H9 (cell line): ENCODE data around the gene SCN1B. TPM values are rescaled to one million over a fixed set of nuclear protein-coding genes. Genes with fewer than 3 reads are reported as not detected.

ENCODE experiments used
- DNase-seq: peaks from one replicate; pipeline ENCODE4 v3.0.0-alpha.2; 2017
- H2AFZ ChIP-seq: one replicate; pipeline ENCODE4 v1.6.1; 2013; ENCODE audit warnings: mild to moderate bottlenecking, low read length, control low read depth, moderate library complexity
- H2AK5ac ChIP-seq: 2 replicates; pipeline ENCODE4 v1.6.1; 2013; ENCODE audit warnings: low read length, control low read depth, mixed read lengths; ENCODE audit not compliant: insufficient read length
- H2BK120ac ChIP-seq: one replicate; pipeline ENCODE4 v1.6.1; 2013; ENCODE audit warnings: low read depth, mild to moderate bottlenecking, low read length, control low read depth, inconsistent platforms; ENCODE audit not compliant: poor library complexity, severe bottlenecking
- H2BK12ac ChIP-seq: 2 replicates; pipeline ENCODE4 v1.6.1; 2013; ENCODE audit warnings: low read length, control low read depth, mixed read lengths, low read depth; ENCODE audit not compliant: insufficient read length
- H2BK15ac ChIP-seq: 2 replicates; pipeline ENCODE4 v1.6.1; 2013; ENCODE audit warnings: low read depth, low read length, control low read depth
- H2BK20ac ChIP-seq: one replicate; pipeline ENCODE4 v1.6.1; 2013; ENCODE audit warnings: low read depth, mild to moderate bottlenecking, low read length, control low read depth, inconsistent platforms; ENCODE audit not compliant: poor library complexity, severe bottlenecking
- H2BK5ac ChIP-seq: 2 replicates; pipeline ENCODE4 v1.6.1; 2013; ENCODE audit warnings: low read length, control low read depth, mixed read lengths; ENCODE audit not compliant: insufficient read length
- H3K14ac ChIP-seq: 2 replicates; pipeline ENCODE4 v1.6.1; 2013; ENCODE audit warnings: low read length, control low read depth; ENCODE audit not compliant: insufficient read depth
- H3K18ac ChIP-seq: 2 replicates; pipeline ENCODE4 v1.6.1; 2013; ENCODE audit warnings: low read depth, mild to moderate bottlenecking, mixed read lengths, low read length, control low read depth; ENCODE audit not compliant: insufficient read length
- H3K23ac ChIP-seq: 2 replicates; pipeline ENCODE4 v1.6.1; 2013; ENCODE audit warnings: low read length, control low read depth, mixed read lengths, low read depth; ENCODE audit not compliant: insufficient read length
- H3K23me2 ChIP-seq: 2 replicates; pipeline ENCODE4 v1.6.1; 2013; ENCODE audit warnings: low read depth, mild to moderate bottlenecking, mixed read lengths, low read length, control low read depth; ENCODE audit not compliant: insufficient read length, poor library complexity, severe bottlenecking
- H3K27ac ChIP-seq: 2 replicates; pipeline ENCODE4 v1.5.1; 2013; ENCODE audit warnings: low read length, control low read depth, mixed read lengths, low read depth; ENCODE audit not compliant: insufficient read length
- H3K27me3 ChIP-seq: 2 replicates; pipeline ENCODE4 v1.6.1; 2013; ENCODE audit warnings: low read length, control low read depth, inconsistent platforms; ENCODE audit not compliant: insufficient read depth
- H3K4ac ChIP-seq: 2 replicates; pipeline ENCODE4 v1.6.1; 2013; ENCODE audit warnings: low read depth, mild to moderate bottlenecking, control low read depth, inconsistent platforms, low read length, moderate library complexity
- H3K4me1 ChIP-seq: 2 replicates; pipeline ENCODE4 v1.6.1; 2013; ENCODE audit warnings: low read length, control low read depth, inconsistent platforms; ENCODE audit not compliant: insufficient read depth
- H3K4me2 ChIP-seq: 2 replicates; pipeline ENCODE4 v1.6.1; 2013; ENCODE audit warnings: low read length, control low read depth, mixed read lengths; ENCODE audit not compliant: insufficient read length, insufficient read depth
- H3K56ac ChIP-seq: 2 replicates; pipeline ENCODE4 v1.6.1; 2013; ENCODE audit warnings: low read depth, mild to moderate bottlenecking, mixed read lengths, low read length, control low read depth; ENCODE audit not compliant: insufficient read length
- H3K79me1 ChIP-seq: 2 replicates; pipeline ENCODE4 v1.6.1; 2013; ENCODE audit warnings: low read depth, mild to moderate bottlenecking, moderate library complexity, low read length, control low read depth, inconsistent platforms; ENCODE audit not compliant: insufficient read depth, poor library complexity, severe bottlenecking
- H3K79me2 ChIP-seq: 2 replicates; pipeline ENCODE4 v1.6.1; 2013; ENCODE audit warnings: low read length, control low read depth, inconsistent platforms; ENCODE audit not compliant: insufficient read depth
- H3K9ac ChIP-seq: 2 replicates; pipeline ENCODE4 v1.6.1; 2013; ENCODE audit warnings: low read length, control low read depth, mixed read lengths; ENCODE audit not compliant: insufficient read length; ENCODE audit errors: extremely low read depth
- H3K9me3 ChIP-seq: one replicate; pipeline ENCODE4 v1.6.1; 2013; ENCODE audit warnings: low read depth, low read length, inconsistent platforms; ENCODE audit not compliant: control insufficient read depth
- H3T11ph ChIP-seq: one replicate; pipeline ENCODE4 v1.6.1; 2013; ENCODE audit warnings: mild to moderate bottlenecking, low read length, control low read depth, inconsistent platforms
- H4K20me1 ChIP-seq: one replicate; pipeline ENCODE4 v1.6.1; 2013; ENCODE audit not compliant: control insufficient read depth, insufficient read length, insufficient read depth
- H4K5ac ChIP-seq: 2 replicates; pipeline ENCODE4 v1.6.1; 2013; ENCODE audit warnings: low read depth, mild to moderate bottlenecking, mixed read lengths, low read length, control low read depth; ENCODE audit not compliant: insufficient read length
- H4K8ac ChIP-seq: replicated peaks from 2 replicates; pipeline ENCODE4 v1.6.1; 2013; ENCODE audit warnings: low read length, control low read depth, mixed read lengths, low read depth; ENCODE audit not compliant: insufficient read length
- H4K91ac ChIP-seq: 2 replicates; pipeline ENCODE4 v1.6.1; 2013; ENCODE audit warnings: low read depth, mild to moderate bottlenecking, moderate library complexity, mixed read lengths, low read length, control low read depth; ENCODE audit not compliant: insufficient read length
- H3K27ac Mint-ChIP-seq, 3 experiments: 2 replicates in 2 of 3; 3 replicates in 1 of 3; pipeline ENCODE4 v1.8.0; 2020 to 2021; ENCODE audit warnings: mixed read lengths in 3 of 3, mild to moderate bottlenecking in 1 of 3, moderate library complexity in 1 of 3
- H3K27me3 Mint-ChIP-seq: 2 replicates; pipeline ENCODE4 v1.8.0; 2021; ENCODE audit warnings: low read depth, mild to moderate bottlenecking, moderate library complexity, mixed read lengths
- H3K36me3 Mint-ChIP-seq, 3 experiments: 2 replicates in 2 of 3; 3 replicates in 1 of 3; pipeline ENCODE4 v1.8.0; 2020 to 2021; ENCODE audit warnings: low read depth in 3 of 3, mixed read lengths in 3 of 3; ENCODE audit not compliant: insufficient read depth in 1 of 3
- H3K4me1 Mint-ChIP-seq, 2 experiments: 2 replicates each; pipeline ENCODE4 v1.8.0; 2020; ENCODE audit warnings: mixed read lengths in 2 of 2
- H3K4me3 Mint-ChIP-seq, 2 experiments: 2 replicates in 1 of 2; 3 replicates in 1 of 2; pipeline ENCODE4 v1.8.0; 2020 to 2021; ENCODE audit warnings: mild to moderate bottlenecking in 2 of 2, mixed read lengths in 2 of 2, moderate library complexity in 1 of 2
- H3K9me3 Mint-ChIP-seq, 2 experiments: 2 replicates in 1 of 2; 3 replicates in 1 of 2; pipeline ENCODE4 v1.8.0; 2020; ENCODE audit warnings: mild to moderate bottlenecking in 2 of 2, mixed read lengths in 2 of 2, moderate library complexity in 1 of 2
- WGBS: extraction: QIAGEN DNeasy Blood & Tissue Kit; methylation state at CpG from one replicate; pipeline ENCODE4 v1.1.7; 2013; ENCODE audit warnings: missing lambda C conversion rate, low lambda C conversion rate, mixed read lengths; ENCODE audit not compliant: insufficient read length; ENCODE audit errors: extremely low coverage; 5-methylcytosine and 5-hydroxymethylcytosine counted together
- total RNA-seq: library from RNA; stranded (reverse); gene quantifications from 2 replicates; pipeline ENCODE4 v1.2.1, GENCODE V29; 2021
- TF ChIP-seq, protein P1 (sequence below): fragments of 200-600 bp; sonication (generic); conservative IDR thresholded peaks from 3 replicates; pipeline ENCODE4 v1.8.0; 2021; ENCODE audit warnings: antibody characterized with exemption, mild to moderate bottlenecking

SCN1B gene
- total RNA-seq, 1 experiment from 2014 or later, result 3.8 TPM

DNA sequence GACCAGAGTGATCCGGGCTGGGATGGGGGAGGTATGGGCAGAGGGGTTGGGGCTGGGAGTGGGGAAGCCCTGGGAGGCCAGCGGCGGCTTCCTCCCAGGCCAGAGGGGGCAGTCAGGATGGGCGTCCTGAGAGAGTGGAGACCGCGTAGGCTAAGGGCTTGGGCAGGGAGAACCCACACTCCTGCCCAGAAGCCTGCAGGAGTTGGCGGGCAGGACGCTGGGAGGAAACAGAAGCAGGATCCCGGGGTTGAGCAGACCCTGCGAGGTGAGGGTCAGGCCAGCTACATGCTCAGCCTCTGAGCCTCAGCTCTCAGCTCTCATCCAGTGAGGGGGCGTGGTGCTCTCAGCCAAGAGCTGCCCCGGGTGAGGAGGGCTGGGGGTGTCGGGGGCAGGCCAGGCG is 7.8 kb upstream of the SCN1B start:
- no peaks in the 10 kb centered on the region for H3K79me2 ChIP-seq
- no peak overlapping the region for H2BK15ac ChIP-seq
- H3K9me3 ChIP-seq, result no peaks in the 10 kb centered on the region
- no peaks in the 10 kb centered on the region for H4K20me1 ChIP-seq
- no peak overlapping the region for H3K23ac ChIP-seq
- H3K27me3 ChIP-seq, result no peaks in the 10 kb centered on the region
- H4K91ac ChIP-seq, result no peak overlapping the region
- TF ChIP-seq, protein P1, sequence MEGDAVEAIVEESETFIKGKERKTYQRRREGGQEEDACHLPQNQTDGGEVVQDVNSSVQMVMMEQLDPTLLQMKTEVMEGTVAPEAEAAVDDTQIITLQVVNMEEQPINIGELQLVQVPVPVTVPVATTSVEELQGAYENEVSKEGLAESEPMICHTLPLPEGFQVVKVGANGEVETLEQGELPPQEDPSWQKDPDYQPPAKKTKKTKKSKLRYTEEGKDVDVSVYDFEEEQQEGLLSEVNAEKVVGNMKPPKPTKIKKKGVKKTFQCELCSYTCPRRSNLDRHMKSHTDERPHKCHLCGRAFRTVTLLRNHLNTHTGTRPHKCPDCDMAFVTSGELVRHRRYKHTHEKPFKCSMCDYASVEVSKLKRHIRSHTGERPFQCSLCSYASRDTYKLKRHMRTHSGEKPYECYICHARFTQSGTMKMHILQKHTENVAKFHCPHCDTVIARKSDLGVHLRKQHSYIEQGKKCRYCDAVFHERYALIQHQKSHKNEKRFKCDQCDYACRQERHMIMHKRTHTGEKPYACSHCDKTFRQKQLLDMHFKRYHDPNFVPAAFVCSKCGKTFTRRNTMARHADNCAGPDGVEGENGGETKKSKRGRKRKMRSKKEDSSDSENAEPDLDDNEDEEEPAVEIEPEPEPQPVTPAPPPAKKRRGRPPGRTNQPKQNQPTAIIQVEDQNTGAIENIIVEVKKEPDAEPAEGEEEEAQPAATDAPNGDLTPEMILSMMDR, result no peak
- H3K79me1 ChIP-seq, result no peaks in the 10 kb centered on the region
- H2BK12ac ChIP-seq, result no peak overlapping the region
- H2BK5ac ChIP-seq, result no peak overlapping the region
- no peak overlapping the region for H3K18ac ChIP-seq
- H2BK120ac ChIP-seq, result no peak overlapping the region
- Mint-ChIP-seq H3K27me3 (no peaks in the 10 kb centered on the region; the same call in 1 of the 2 replicates), H3K4me1 (peaks cover 4 to 5% of the 10 kb centered on the region in 2 experiments; a peak in 3 of 4 replicates), H3K9me3 (no peaks in the 10 kb centered on the region; a peak in 1 of 5 replicates), H3K27ac (peak overlapping the region in 1 of 3 experiments; percentile 57; a peak in 2 of 7 replicates), H3K36me3 (peaks cover 59 to 92% (median 86%) of the 10 kb centered on the region in 3 experiments), H3K4me3 (no peak overlapping the region)
- no peak overlapping the region for H2AFZ ChIP-seq
- H3K9ac ChIP-seq, result no peak overlapping the region
- H3K4ac ChIP-seq, result no peak overlapping the region
- DNase-seq, result no peak
- no peaks in the 10 kb centered on the region for H3K4me1 ChIP-seq
- H3K27ac ChIP-seq, result no peak overlapping the region
- no peak overlapping the region for H4K5ac ChIP-seq
- no CpG with 5 or more reads among the region's 14 CpGs for WGBS
- no peak overlapping the region for H3K56ac ChIP-seq
- no peak overlapping the region for H4K8ac ChIP-seq
- H3T11ph ChIP-seq, result no peak overlapping the region
- H3K23me2 ChIP-seq, result no peaks in the 10 kb centered on the region
- no peak overlapping the region for H3K4me2 ChIP-seq
- H2BK20ac ChIP-seq, result no peak overlapping the region
- no peak overlapping the region for H2AK5ac ChIP-seq
- no peak overlapping the region for H3K14ac ChIP-seq
